Measurements from ENCODE around the gene GPR132. TPM values are rescaled to one million over a fixed set of nuclear protein-coding genes. Genes with fewer than 3 reads are reported as not detected.

Gene GPR132
- total and polyA plus RNA-seq, 9 of the 15 experiments (the other 6 are each of a cell fraction or from before 2014, with no cell fraction given), result 0.01 to 1.1 (median 0.25) TPM; not detected in 1

- no peaks in the 10 kb centered on the region for H3K36me3 ChIP-seq (ENCODE audit: control insufficient read depth, insufficient read depth, low read length)
- H3K9ac ChIP-seq (ENCODE audit: insufficient read depth in 1 of 2, low read depth in 2 of 2, low read length in 2 of 2), result 0 out of 4 replicates have a peak overlapping the region, but pooled peaks of 1 of the 2 experiments have one; percentile 35
- no peaks in the 10 kb centered on the region for H3K27me3 ChIP-seq (ENCODE audit: control insufficient read depth in 2 of 2, insufficient read depth in 2 of 2, low read length in 2 of 2)
- no peaks in the 10 kb centered on the region for H3K9me1 ChIP-seq (ENCODE audit: control insufficient read depth, insufficient read depth, low read length)
- H3K79me2 ChIP-seq (ENCODE audit: control insufficient read depth, insufficient read depth, low read length), result no peaks in the 10 kb centered on the region
- H4K20me1 ChIP-seq (replicated peaks; ENCODE audit: control insufficient read depth, insufficient read depth, low read length), result no peaks in the 10 kb centered on the region
- TF ChIP-seq RAD51 (IDR thresholded peaks at IDR 0.05; ENCODE audit: borderline replicate concordance, low read depth) (peak; percentile 89), USF2 (CRISPR knock-in tag; IDR thresholded peaks at IDR 0.05) (peak; percentile 66), CHD4 (IDR thresholded peaks at IDR 0.05; ENCODE audit: insufficient read depth, insufficient replicate concordance, low read depth, low read length, poor library complexity, severe bottlenecking) (no peak), BHLHE40 (IDR thresholded peaks at IDR 0.05; ENCODE audit: low read length) (peak; percentile 72), CBFA2T2 (conservative IDR thresholded peaks at IDR 0.05) (peak; percentile 59), NCOR1 (IDR thresholded peaks at IDR 0.05) (no peak), ZBTB7A (IDR thresholded peaks at IDR 0.05; ENCODE audit: borderline replicate concordance, control insufficient read depth, low read depth, low read length) (peak; percentile 10; the same call in 1 of the 2 replicates), ZNF445 (CRISPR knock-in tag; IDR thresholded peaks at IDR 0.05; ENCODE audit: low read depth) (no peak), PKNOX1 (IDR thresholded peaks at IDR 0.05) (peak; percentile 69), HMGN3 (IDR thresholded peaks at IDR 0.05; ENCODE audit: borderline replicate concordance, extremely low read depth, insufficient read length, low read depth, low read length) (no peak), TOE1 (IDR thresholded peaks at IDR 0.05; ENCODE audit: borderline replicate concordance) (peak; percentile 91; the same call in 1 of the 2 replicates), TOE1 (CRISPR knock-in tag; IDR thresholded peaks at IDR 0.05; ENCODE audit: borderline replicate concordance, low read depth) (no peak)
- TF ChIP-seq, protein P1, sequence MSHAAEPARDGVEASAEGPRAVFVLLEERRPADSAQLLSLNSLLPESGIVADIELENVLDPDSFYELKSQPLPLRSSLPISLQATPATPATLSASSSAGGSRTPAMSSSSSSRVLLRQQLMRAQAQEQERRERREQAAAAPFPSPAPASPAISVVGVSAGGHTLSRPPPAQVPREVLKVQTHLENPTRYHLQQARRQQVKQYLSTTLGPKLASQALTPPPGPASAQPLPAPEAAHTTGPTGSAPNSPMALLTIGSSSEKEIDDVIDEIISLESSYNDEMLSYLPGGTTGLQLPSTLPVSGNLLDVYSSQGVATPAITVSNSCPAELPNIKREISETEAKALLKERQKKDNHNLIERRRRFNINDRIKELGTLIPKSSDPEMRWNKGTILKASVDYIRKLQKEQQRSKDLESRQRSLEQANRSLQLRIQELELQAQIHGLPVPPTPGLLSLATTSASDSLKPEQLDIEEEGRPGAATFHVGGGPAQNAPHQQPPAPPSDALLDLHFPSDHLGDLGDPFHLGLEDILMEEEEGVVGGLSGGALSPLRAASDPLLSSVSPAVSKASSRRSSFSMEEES (CRISPR knock-in tag; IDR thresholded peaks at IDR 0.05), result peak; percentile 95
- TF ChIP-seq, protein P2, sequence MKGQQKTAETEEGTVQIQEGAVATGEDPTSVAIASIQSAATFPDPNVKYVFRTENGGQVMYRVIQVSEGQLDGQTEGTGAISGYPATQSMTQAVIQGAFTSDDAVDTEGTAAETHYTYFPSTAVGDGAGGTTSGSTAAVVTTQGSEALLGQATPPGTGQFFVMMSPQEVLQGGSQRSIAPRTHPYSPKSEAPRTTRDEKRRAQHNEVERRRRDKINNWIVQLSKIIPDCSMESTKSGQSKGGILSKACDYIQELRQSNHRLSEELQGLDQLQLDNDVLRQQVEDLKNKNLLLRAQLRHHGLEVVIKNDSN (CRISPR knock-in tag; IDR thresholded peaks at IDR 0.05), result peak; percentile 53
- H2AFZ ChIP-seq (ENCODE audit: low read depth, low read length), result no peak overlapping the region; the same call in 1 of the 2 replicates
- peak in 2 of 4 experiments; percentile 21 to 28 for DNase-seq (ENCODE audit: extremely low read depth in 1 of 4, low spot score in 3 of 4)
- no peak overlapping the region for H3K4me2 ChIP-seq (ENCODE audit: insufficient read depth, low read length)
- no peaks in the 10 kb centered on the region for H3K9me3 ChIP-seq (replicated peaks; ENCODE audit: control insufficient read depth, insufficient read depth, low read depth, low read length)
- 28% methylated on average over 7 of the region's 12 CpGs for WGBS (ENCODE audit: insufficient coverage, low coverage, missing lambda C conversion rate)
- in situ Hi-C loops (cut with MboI), result no loop called here
- H3K4me1 ChIP-seq (replicated peaks in 1 of 2; ENCODE audit: control insufficient read depth in 2 of 2, insufficient read depth in 2 of 2, low read length in 2 of 2), result peaks cover 0 to 56% of the 10 kb centered on the region in 2 experiments; a peak in 3 of 5 replicates
- CTCF ChIA-PET (ENCODE audit: low intra/inter-chr PET ratio), result no interaction called here
- H3K27ac ChIP-seq (ENCODE audit: extremely low read depth, low read depth, low read length), result no peak overlapping the region; the same call in 2 of the 3 replicates
- POLR2A ChIA-PET, result interaction anchor here (0.6 to 3.5 kb wide), 4 partner anchors 9 to 118 kb away, joined by 3 to 12 read pairs (median 3); no protein-coding TSS in a partner anchor
- ATAC-seq, result no peak; the same call in 2 of the 3 replicates
- H3K4me3 ChIP-seq, result no peak overlapping the region
- intact Hi-C loops (cut with micrococcal nuclease), result no loop called here
- FAIRE-seq, result no peak
- BruUV-seq (replicated peaks), result no TSS peak
These were observed 498 bp downstream of the GPR132 start for GRCh38 chr14:105064721-105065143.

All from K562 (cell line).